Activated B cell treated with CpG ODN at 0.5 μM for 24 hours (primary cell): ENCODE measurements around the gene C2CD3. TPM values are rescaled to one million over a fixed set of nuclear protein-coding genes. Genes with fewer than 3 reads are reported as not detected.

Experiments
- ATAC-seq: fragments of 200-7000 bp; cut with Tn5 transposase; one replicate; pipeline ENCODE4 v1.10.0; 2021; ENCODE audit warnings: low read depth, mild to moderate bottlenecking, moderate library complexity
- CTCF ChIA-PET: fragments of 350-600 bp; sonication (Branson Sonifier 250); formaldehyde crosslinking; loops from one replicate; lab custom pipeline; 2021; ENCODE audit warnings: antibody characterized with exemption; lab: Charles Lee
- POLR2A ChIA-PET: fragments of 350-600 bp; sonication (Branson Sonifier 250); formaldehyde crosslinking; loops from one replicate; lab custom pipeline; 2021; ENCODE audit warnings: antibody characterized with exemption; lab: Charles Lee
- DNase-seq: peaks from one replicate; pipeline ENCODE4 v3.0.0; 2022
- H3K27ac Mint-ChIP-seq: one replicate; pipeline ENCODE4 v1.8.0; 2020; ENCODE audit warnings: mixed read lengths
- H3K27me3 Mint-ChIP-seq: one replicate; pipeline ENCODE4 v1.8.0; 2021; ENCODE audit warnings: mixed read lengths
- H3K36me3 Mint-ChIP-seq: one replicate; pipeline ENCODE4 v1.8.0; 2021; ENCODE audit warnings: low read depth, mixed read lengths
- H3K4me1 Mint-ChIP-seq: one replicate; pipeline ENCODE4 v1.8.0; 2021; ENCODE audit warnings: mixed read lengths
- H3K4me3 Mint-ChIP-seq: one replicate; pipeline ENCODE4 v1.8.0; 2020; ENCODE audit warnings: mild to moderate bottlenecking, mixed read lengths
- H3K9me3 Mint-ChIP-seq: one replicate; pipeline ENCODE4 v1.8.0; 2020; ENCODE audit warnings: mixed read lengths
- intact Hi-C: fragments of 100-400 bp; cut with micrococcal nuclease; formaldehyde crosslinking; loops from one replicate; pipeline ENCODE4 v1.15.1; 2024
- total RNA-seq: library from RNA; stranded (reverse); gene quantifications from 2 replicates; pipeline ENCODE4 v1.2.3, GENCODE V29; 2022
- TF ChIP-seq, protein P1 (sequence below): fragments of 200-600 bp; IDR thresholded peaks from one replicate; pipeline ENCODE4 v1.8.0; 2022; ENCODE audit warnings: antibody characterized with exemption, mild to moderate bottlenecking

The C2CD3 gene
- total RNA-seq, 1 donor from 2014 or later = 50.3 TPM

DNA sequence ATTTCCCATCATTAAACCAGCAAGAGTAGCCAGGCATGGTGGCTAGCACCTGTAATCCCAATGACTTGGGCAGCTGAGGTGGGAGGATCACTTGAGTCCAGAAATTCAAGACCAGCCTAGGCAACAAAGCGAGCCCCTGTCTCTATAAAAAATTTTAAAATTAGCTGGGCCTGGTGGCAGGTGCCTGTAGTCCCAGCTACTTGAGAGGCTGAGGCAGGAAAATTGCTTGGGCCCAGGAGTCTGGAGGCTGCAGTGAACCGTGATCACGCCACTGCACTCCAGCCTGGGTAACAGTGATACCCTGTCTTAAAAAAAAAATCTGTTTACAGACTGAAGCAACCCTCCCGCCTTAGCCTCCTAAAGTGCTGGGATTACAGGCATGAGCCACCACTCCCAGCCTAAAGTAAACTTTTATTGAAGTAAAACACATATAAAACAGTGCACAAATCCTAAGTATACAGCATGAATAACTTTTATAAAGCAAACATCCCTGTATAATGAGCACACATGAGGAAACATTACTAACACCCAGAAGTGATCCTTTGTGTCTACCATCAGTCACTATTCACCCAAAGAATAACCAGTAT lies 174.5 kb downstream of the C2CD3 start:
- ChIA-PET CTCF (no interaction called here), POLR2A (interaction anchor here (17.5 kb wide), 1 partner anchor 20 kb away, joined by 425 read pairs; the partner anchor contains the start of gene UCP2)
- peak overlapping the region; percentile 36 for H3K4me3 Mint-ChIP-seq
- no peaks in the 10 kb centered on the region for H3K9me3 Mint-ChIP-seq
- H3K36me3 Mint-ChIP-seq = peaks cover 8% of the 10 kb centered on the region
- intact Hi-C loops = loop anchor here (5.0 kb wide), 1 partner anchor 36 kb away; no protein-coding TSS in a partner anchor
- no peaks in the 10 kb centered on the region for H3K27me3 Mint-ChIP-seq
- H3K4me1 Mint-ChIP-seq = peaks cover 91% of the 10 kb centered on the region
- H3K27ac Mint-ChIP-seq = peak overlapping the region; percentile 92
- TF ChIP-seq, protein P1, sequence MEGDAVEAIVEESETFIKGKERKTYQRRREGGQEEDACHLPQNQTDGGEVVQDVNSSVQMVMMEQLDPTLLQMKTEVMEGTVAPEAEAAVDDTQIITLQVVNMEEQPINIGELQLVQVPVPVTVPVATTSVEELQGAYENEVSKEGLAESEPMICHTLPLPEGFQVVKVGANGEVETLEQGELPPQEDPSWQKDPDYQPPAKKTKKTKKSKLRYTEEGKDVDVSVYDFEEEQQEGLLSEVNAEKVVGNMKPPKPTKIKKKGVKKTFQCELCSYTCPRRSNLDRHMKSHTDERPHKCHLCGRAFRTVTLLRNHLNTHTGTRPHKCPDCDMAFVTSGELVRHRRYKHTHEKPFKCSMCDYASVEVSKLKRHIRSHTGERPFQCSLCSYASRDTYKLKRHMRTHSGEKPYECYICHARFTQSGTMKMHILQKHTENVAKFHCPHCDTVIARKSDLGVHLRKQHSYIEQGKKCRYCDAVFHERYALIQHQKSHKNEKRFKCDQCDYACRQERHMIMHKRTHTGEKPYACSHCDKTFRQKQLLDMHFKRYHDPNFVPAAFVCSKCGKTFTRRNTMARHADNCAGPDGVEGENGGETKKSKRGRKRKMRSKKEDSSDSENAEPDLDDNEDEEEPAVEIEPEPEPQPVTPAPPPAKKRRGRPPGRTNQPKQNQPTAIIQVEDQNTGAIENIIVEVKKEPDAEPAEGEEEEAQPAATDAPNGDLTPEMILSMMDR = no peak
- DNase-seq = no peak
- ATAC-seq = no peak

DNA sequence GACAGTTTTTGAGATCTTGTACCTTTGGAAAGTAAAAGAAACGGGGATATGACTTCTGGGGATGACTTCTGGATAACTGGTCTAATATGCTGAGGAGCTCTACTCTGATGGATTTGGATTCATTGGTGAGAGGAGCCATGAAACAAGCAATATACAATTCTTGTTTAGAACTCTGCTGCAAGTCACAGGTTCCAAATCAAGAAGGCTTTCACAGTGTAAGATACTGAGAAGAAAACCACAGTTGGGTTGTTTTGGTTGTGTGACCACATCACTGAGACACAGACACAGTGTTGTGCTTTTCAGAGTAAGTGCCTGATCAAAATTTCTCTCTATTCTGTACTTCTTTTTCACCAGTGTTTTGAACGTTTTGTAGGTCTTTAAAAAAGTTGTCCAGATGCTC lies 175.1 kb downstream of the C2CD3 start:
- DNase-seq = no peak
- H3K27ac Mint-ChIP-seq = peak overlapping the region; percentile 92
- ChIA-PET CTCF (no interaction called here), POLR2A (interaction anchor here (1.1 to 17.5 kb wide), 3 partner anchors 9 to 19 kb away, joined by 6 to 425 read pairs (median 10); partner anchors contain the start of gene UCP2)
- H3K4me3 Mint-ChIP-seq = peak overlapping the region; percentile 36
- H3K4me1 Mint-ChIP-seq = peaks cover 92% of the 10 kb centered on the region
- TF ChIP-seq, protein P1 = no peak
- no peaks in the 10 kb centered on the region for H3K27me3 Mint-ChIP-seq
- intact Hi-C loops = loop anchor here (1.0 to 5.0 kb wide), 4 partner anchors 12 to 37 kb away; no protein-coding TSS in a partner anchor
- H3K36me3 Mint-ChIP-seq = peaks cover 3% of the 10 kb centered on the region
- no peaks in the 10 kb centered on the region for H3K9me3 Mint-ChIP-seq
- peak; percentile 23 for ATAC-seq

DNA sequence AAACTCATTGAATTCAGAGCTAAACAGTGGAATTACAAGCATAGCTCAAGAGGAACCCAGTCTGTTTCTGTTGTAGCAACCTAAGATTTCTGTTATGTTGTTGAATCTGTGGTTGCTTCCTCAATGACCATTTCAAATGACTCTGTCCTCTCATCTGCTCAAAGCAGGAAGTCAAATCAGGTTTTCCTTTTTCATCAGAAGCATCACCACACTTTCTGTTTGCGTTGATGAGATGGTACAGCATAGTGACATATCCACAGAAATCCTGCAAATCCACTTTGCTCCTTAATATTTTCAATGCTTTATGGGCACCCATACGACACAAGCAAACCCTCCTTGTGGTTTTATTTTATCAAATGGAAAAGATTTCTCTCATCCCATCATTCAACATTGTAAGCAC lies 175.6 kb downstream of the C2CD3 start:
- Mint-ChIP-seq H3K9me3 (no peaks in the 10 kb centered on the region), H3K4me1 (peaks cover 96% of the 10 kb centered on the region), H3K4me3 (peak overlapping the region; percentile 36), H3K27ac (peak overlapping the region; percentile 92), H3K36me3 (no peaks in the 10 kb centered on the region), H3K27me3 (no peaks in the 10 kb centered on the region)
- CTCF ChIA-PET = interaction anchor here (0.9 to 1.1 kb wide), 2 partner anchors 9 to 11 kb away, joined by 3 read pairs; no protein-coding TSS in a partner anchor
- ATAC-seq = peak; percentile 45
- TF ChIP-seq, protein P1 = no peak
- DNase-seq = no peak
- POLR2A ChIA-PET = interaction anchor here (1.1 to 17.5 kb wide), 3 partner anchors 8 to 19 kb away, joined by 6 to 425 read pairs (median 10); partner anchors contain the start of gene UCP2
- intact Hi-C loops = loop anchor here (1.0 to 5.0 kb wide), 4 partner anchors 12 to 37 kb away; no protein-coding TSS in a partner anchor

DNA sequence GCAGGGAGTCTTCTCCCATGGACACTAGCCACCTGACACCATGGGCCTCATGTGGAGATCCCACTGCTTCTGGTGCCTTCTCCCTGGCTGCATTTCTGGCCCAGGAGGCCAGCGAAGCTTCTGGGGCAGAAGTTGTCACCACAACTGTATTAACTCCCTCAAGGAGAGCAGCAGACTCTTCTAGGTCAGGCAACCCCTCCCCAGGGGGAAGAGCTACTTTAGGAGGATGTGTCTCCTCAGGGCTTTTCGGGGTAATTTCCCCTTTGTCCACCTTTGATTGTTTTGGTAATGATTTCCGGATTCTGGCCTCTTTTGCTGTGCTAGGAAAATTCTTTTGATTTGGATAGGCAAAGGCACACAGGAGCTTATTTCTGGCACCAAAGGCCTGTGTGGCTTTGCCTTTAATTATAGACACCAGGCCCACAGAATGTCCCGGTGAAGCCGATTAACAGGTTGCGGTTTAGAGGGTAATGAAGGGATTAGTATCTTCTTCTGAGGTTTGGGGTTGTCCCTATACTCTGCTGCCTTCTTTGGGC lies 179.3 kb downstream of the C2CD3 start:
- Mint-ChIP-seq H3K4me1 (peaks cover 68% of the 10 kb centered on the region), H3K27me3 (no peaks in the 10 kb centered on the region), H3K9me3 (no peaks in the 10 kb centered on the region), H3K36me3 (no peaks in the 10 kb centered on the region), H3K4me3 (peak overlapping the region; percentile 65), H3K27ac (peak overlapping the region; percentile 92)
- CTCF ChIA-PET = interaction anchor here (0.9 to 1.2 kb wide), 4 partner anchors 10 to 55 kb away, joined by 3 to 11 read pairs (median 4); partner anchors contain the start of gene UCP2
- ATAC-seq = peak; percentile 72
- POLR2A ChIA-PET = interaction anchor here (0.5 to 17.5 kb wide), 7 partner anchors 14 to 29 kb away, joined by 3 to 425 read pairs (median 5); partner anchors contain the start of gene UCP2
- TF ChIP-seq, protein P1 = no peak
- DNase-seq = no peak
- intact Hi-C loops = loop anchor here (1.0 kb wide), 1 partner anchor 8 kb away; no protein-coding TSS in a partner anchor
